Spleen (tissue), 7 donors: Measurements from ENCODE around the gene HIP1.

Source experiments
- CTCF ChIP-seq, 11 experiments: fragments of 200-600 bp in 7 of 11; fragments of 450-650 bp in 4 of 11; sonication (generic) in 4 of 11; IDR thresholded peaks in 8 of 11; conservative IDR thresholded peaks in 3 of 11; 1 replicate in 7 of 11; 2 replicates in 4 of 11; pipeline versions ENCODE4 v1.4.0 to v1.8.0; 2016 to 2021; ENCODE audit warnings: antibody characterized with exemption in 11 of 11, inconsistent platforms in 4 of 11, mild to moderate bottlenecking in 1 of 11
- POLR2A ChIP-seq, 3 donors: fragments of 450-650 bp; IDR thresholded peaks; one replicate each; pipeline ENCODE4 v1.5.1; 2017; ENCODE audit warnings: antibody characterized with exemption in 3 of 3, mild to moderate bottlenecking in 1 of 3
- POLR2AphosphoS5 ChIP-seq, 3 donors: sonication (generic); formaldehyde crosslinking; IDR thresholded peaks; one replicate each; pipeline ENCODE4 v1.5.1; 2017; ENCODE audit warnings: antibody characterized with exemption in 3 of 3
- donor health status: DM: no; HTN: no; CAD: no; lungs with moderate emphysema.
- donor health status: DM: no; HTN: no; CAD: no.
- donor health status: DM: no; HTN: no; CAD: no.

- TF ChIP-seq CTCF (IDR thresholded peaks at IDR 0.05 in 8 of 11, conservative IDR thresholded peaks at IDR 0.05 in 3 of 11) = no peak
- TF ChIP-seq POLR2A (IDR thresholded peaks at IDR 0.05) = no peak
- TF ChIP-seq POLR2AphosphoS5 (IDR thresholded peaks at IDR 0.05) = no peak
Measured at GRCh38 chr7:75647709-75648438, 90.9 kb downstream of the HIP1 start.
